Osteocyte (in vitro differentiated cells): Measurements from ENCODE around the gene SLCO1B3. TPM values are rescaled to one million over a fixed set of nuclear protein-coding genes. Genes with fewer than 3 reads are reported as not detected.

ENCODE experiments used
- DNase-seq: peaks from one replicate; pipeline ENCODE4 v3.0.0; 2021; ENCODE audit warnings: mixed read lengths; ENCODE audit not compliant: unreplicated experiment; ENCODE audit errors: extremely low spot score
- H3K27ac Mint-ChIP-seq: one replicate; pipeline ENCODE4 v1.8.0; 2021; ENCODE audit warnings: mild to moderate bottlenecking, mixed read lengths; ENCODE audit not compliant: unreplicated experiment
- H3K27me3 Mint-ChIP-seq: one replicate; pipeline ENCODE4 v1.8.0; 2021; ENCODE audit warnings: mixed read lengths; ENCODE audit not compliant: unreplicated experiment
- H3K36me3 Mint-ChIP-seq: one replicate; pipeline ENCODE4 v1.8.0; 2021; ENCODE audit warnings: mixed read lengths; ENCODE audit not compliant: unreplicated experiment
- H3K4me1 Mint-ChIP-seq: one replicate; pipeline ENCODE4 v1.8.0; 2021; ENCODE audit warnings: mixed read lengths; ENCODE audit not compliant: unreplicated experiment
- H3K4me3 Mint-ChIP-seq: one replicate; pipeline ENCODE4 v1.8.0; 2021; ENCODE audit warnings: mild to moderate bottlenecking, moderate library complexity, mixed read lengths; ENCODE audit not compliant: unreplicated experiment
- H3K9me3 Mint-ChIP-seq: one replicate; pipeline ENCODE4 v1.8.0; 2021; ENCODE audit warnings: mixed read lengths; ENCODE audit not compliant: unreplicated experiment
- CTCF ChIP-seq: fragments of 200-600 bp; sonication (generic); IDR thresholded peaks from 2 replicates; pipeline ENCODE4 v1.5.0; 2021; ENCODE audit warnings: antibody characterized with exemption, mild to moderate bottlenecking, moderate library complexity
- total RNA-seq: library from RNA; stranded (reverse); gene quantifications from 2 replicates; pipeline ENCODE4 v1.2.1, GENCODE V29; 2021

SLCO1B3 gene
- total RNA-seq, 1 donor from 2014 or later, result not detected

DNA sequence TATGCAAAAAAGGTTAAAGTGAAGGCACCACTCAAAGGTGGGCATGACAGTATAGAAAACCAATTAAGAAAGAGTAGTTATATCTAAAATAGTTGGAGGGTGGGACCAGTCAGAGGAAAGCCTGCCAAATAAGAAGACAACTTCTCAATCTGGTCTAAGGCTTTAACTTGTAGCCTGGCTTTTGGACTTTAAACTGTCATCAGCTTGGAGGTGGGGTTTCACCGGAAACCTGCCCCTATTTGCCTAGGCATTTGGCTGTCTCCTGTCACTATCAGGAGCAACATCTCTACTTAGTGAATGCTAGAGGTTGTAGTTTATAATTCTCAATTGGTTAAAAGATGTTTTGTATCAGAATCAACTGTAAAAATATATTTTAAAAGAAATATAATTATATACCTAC is 107.3 kb downstream of the SLCO1B3 start:
- no peak for DNase-seq
- no peak for TF ChIP-seq CTCF
- Mint-ChIP-seq H3K4me1 (no peaks in the 10 kb centered on the region), H3K27ac (no peak overlapping the region), H3K36me3 (no peaks in the 10 kb centered on the region), H3K27me3 (peaks cover 8% of the 10 kb centered on the region), H3K9me3 (no peaks in the 10 kb centered on the region), H3K4me3 (no peak overlapping the region)

DNA sequence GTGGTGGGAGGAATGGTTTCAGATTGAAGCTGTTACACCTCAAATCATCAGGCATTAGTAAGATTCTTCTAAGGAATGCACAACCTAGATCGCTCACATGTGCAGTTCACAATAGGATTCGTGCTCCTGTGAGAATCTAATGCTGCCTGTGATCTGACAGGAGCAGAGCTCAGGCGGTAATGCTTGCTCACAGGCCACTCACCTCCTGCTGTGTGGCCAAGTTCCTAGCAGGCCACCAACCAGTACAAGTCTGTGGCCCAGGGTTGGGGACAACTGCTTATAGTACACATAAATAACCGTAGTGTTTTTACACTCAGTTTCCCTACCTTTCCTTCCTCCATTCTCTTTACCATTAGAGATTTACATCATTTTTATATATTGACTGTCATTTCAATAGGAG is 121.4 kb downstream of the SLCO1B3 start:
- Mint-ChIP-seq H3K9me3 (no peaks in the 10 kb centered on the region), H3K27me3 (peaks cover 2% of the 10 kb centered on the region), H3K4me1 (no peaks in the 10 kb centered on the region), H3K27ac (no peak overlapping the region), H3K4me3 (no peak overlapping the region), H3K36me3 (no peaks in the 10 kb centered on the region)
- no peak for DNase-seq
- no peak for TF ChIP-seq CTCF

DNA sequence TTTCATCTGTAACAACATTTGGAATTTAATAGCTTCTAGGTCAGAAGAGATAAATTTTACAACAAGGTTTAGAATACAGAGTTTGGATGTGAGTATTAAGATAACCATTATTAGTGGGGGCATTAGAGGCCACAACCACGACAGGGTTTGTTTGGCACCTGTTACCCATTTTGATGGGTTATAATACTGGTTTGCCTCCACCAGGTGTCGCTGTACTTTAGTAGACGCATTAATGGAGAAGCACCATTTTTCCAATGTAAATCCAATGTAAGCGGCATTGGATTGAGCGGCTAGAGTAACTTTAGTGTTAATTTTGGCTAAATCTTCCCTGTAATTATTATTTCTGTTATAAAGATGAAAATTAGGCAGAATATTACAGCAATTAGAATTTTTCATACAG is 136.2 kb downstream of the SLCO1B3 start:
- Mint-ChIP-seq H3K4me3 (no peak overlapping the region), H3K9me3 (no peaks in the 10 kb centered on the region), H3K27me3 (peaks cover 19% of the 10 kb centered on the region), H3K36me3 (no peaks in the 10 kb centered on the region), H3K4me1 (no peaks in the 10 kb centered on the region), H3K27ac (no peak overlapping the region)
- DNase-seq, result no peak
- TF ChIP-seq CTCF, result peak; percentile 61

GRCh38 chr12:20950248-20950647 is 139.7 kb downstream of the SLCO1B3 start:
- H3K4me3 Mint-ChIP-seq, result no peak overlapping the region
- TF ChIP-seq CTCF, result peak; percentile 57
- no peaks in the 10 kb centered on the region for H3K4me1 Mint-ChIP-seq
- H3K27me3 Mint-ChIP-seq, result peaks cover 37% of the 10 kb centered on the region
- no peak for DNase-seq
- no peaks in the 10 kb centered on the region for H3K36me3 Mint-ChIP-seq
- H3K27ac Mint-ChIP-seq, result no peak overlapping the region
- H3K9me3 Mint-ChIP-seq, result no peaks in the 10 kb centered on the region

GRCh38 chr12:20963303-20963702 is 152.8 kb downstream of the SLCO1B3 start:
- peaks cover 4% of the 10 kb centered on the region for H3K27me3 Mint-ChIP-seq
- no peaks in the 10 kb centered on the region for H3K4me1 Mint-ChIP-seq
- no peak for TF ChIP-seq CTCF

More at GRCh38 chr12:20963303-20963702, 152.8 kb downstream of the SLCO1B3 start:
- Mint-ChIP-seq H3K27ac (no peak overlapping the region), H3K4me3 (no peak overlapping the region), H3K9me3 (no peaks in the 10 kb centered on the region), H3K36me3 (no peaks in the 10 kb centered on the region)
- no peak for DNase-seq
